Measurements from ENCODE around the gene ENTR1. TPM values are rescaled to one million over a fixed set of nuclear protein-coding genes. Genes with fewer than 3 reads are reported as not detected.
A peak's percentile ranks its signal among the peaks of the same experiment; 100 is the strongest.

The ENTR1 gene
- total and polyA plus RNA-seq, 2 of the 13 experiments (the other 11 are each of a cell fraction or from before 2014, with no cell fraction given) = 70.1 to 76.4 TPM

- TF ChIP-seq AGO2 (optimal IDR thresholded peaks at IDR 0.05; ENCODE audit: low read depth, low read length) = peak; percentile 80
- TF ChIP-seq NR2F1 (CRISPR knock-in tag; IDR thresholded peaks at IDR 0.05) = no peak
- no peak for TF ChIP-seq FOXO1 (CRISPR knock-in tag; IDR thresholded peaks at IDR 0.05)
- 0 out of 2 replicates have a peak, but pooled peaks have one; percentile 59 for TF ChIP-seq ZNF557 (CRISPR knock-in tag; IDR thresholded peaks at IDR 0.05)
- TF ChIP-seq ZNF556 (CRISPR knock-in tag; IDR thresholded peaks at IDR 0.05; ENCODE audit: borderline replicate concordance) = 0 out of 2 replicates have a peak, but pooled peaks have one; percentile 3
- TF ChIP-seq EZH2 (conservative IDR thresholded peaks at IDR 0.05; ENCODE audit: low read depth, low read length) = no peak
- TF ChIP-seq GPN1 (CRISPR knock-in tag; IDR thresholded peaks at IDR 0.05; ENCODE audit: borderline replicate concordance) = 0 out of 2 replicates have a peak, but pooled peaks have one; percentile 26
- TF ChIP-seq THYN1 (CRISPR knock-in tag; IDR thresholded peaks at IDR 0.05; ENCODE audit: borderline replicate concordance, low read depth) = no peak
- TF ChIP-seq, protein P1, sequence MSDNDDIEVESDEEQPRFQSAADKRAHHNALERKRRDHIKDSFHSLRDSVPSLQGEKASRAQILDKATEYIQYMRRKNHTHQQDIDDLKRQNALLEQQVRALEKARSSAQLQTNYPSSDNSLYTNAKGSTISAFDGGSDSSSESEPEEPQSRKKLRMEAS (IDR thresholded peaks at IDR 0.05) = peak; percentile 94
- TF ChIP-seq ZNF549 (CRISPR knock-in tag; IDR thresholded peaks at IDR 0.05) = no peak
- TF ChIP-seq ZNF3 (CRISPR knock-in tag; IDR thresholded peaks at IDR 0.05) = no peak
- TF ChIP-seq REL (CRISPR knock-in tag; conservative IDR thresholded peaks at IDR 0.05) = no peak
- peak; percentile 68; the same call in 1 of the 2 replicates for TF ChIP-seq ZSCAN12 (CRISPR knock-in tag; IDR thresholded peaks at IDR 0.05)
- TF ChIP-seq DPF2 (CRISPR knock-in tag; IDR thresholded peaks at IDR 0.05; ENCODE audit: borderline replicate concordance, low read depth) = no peak
- no peak for TF ChIP-seq HMG20A (CRISPR knock-in tag; IDR thresholded peaks at IDR 0.05; ENCODE audit: borderline replicate concordance)
- no peak for TF ChIP-seq STAT5B (CRISPR knock-in tag; IDR thresholded peaks at IDR 0.05)
- TF ChIP-seq, protein P2, sequence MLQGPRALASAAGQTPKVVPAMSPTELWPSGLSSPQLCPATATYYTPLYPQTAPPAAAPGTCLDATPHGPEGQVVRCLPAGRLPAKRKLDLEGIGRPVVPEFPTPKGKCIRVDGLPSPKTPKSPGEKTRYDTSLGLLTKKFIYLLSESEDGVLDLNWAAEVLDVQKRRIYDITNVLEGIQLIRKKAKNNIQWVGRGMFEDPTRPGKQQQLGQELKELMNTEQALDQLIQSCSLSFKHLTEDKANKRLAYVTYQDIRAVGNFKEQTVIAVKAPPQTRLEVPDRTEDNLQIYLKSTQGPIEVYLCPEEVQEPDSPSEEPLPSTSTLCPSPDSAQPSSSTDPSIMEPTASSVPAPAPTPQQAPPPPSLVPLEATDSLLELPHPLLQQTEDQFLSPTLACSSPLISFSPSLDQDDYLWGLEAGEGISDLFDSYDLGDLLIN (CRISPR knock-in tag; IDR thresholded peaks at IDR 0.05; ENCODE audit: borderline replicate concordance) = peak; percentile 53; the same call in 1 of the 2 replicates
- TF ChIP-seq TMF1 (CRISPR knock-in tag; IDR thresholded peaks at IDR 0.05; ENCODE audit: low read depth) = no peak
- TF ChIP-seq AHR (CRISPR knock-in tag; IDR thresholded peaks at IDR 0.05) = no peak
- no peak for TF ChIP-seq ZBTB39 (CRISPR knock-in tag; IDR thresholded peaks at IDR 0.05)
- TF ChIP-seq ZSCAN20 (CRISPR knock-in tag; IDR thresholded peaks at IDR 0.05; ENCODE audit: borderline replicate concordance) = peak; percentile 64; the same call in 1 of the 2 replicates
- TF ChIP-seq ZNF543 (CRISPR knock-in tag; IDR thresholded peaks at IDR 0.05) = peak; percentile 59; the same call in 1 of the 2 replicates
- no peak for TF ChIP-seq MIER2 (CRISPR knock-in tag; IDR thresholded peaks at IDR 0.05)
- TF ChIP-seq POLR2A (IDR thresholded peaks at IDR 0.05; ENCODE audit: insufficient read depth in 1 of 2, low read depth in 2 of 2, low read length in 2 of 2) = 0 out of 4 replicates have a peak, but pooled peaks of 1 of the 2 experiments have one; percentile 25
- TF ChIP-seq, protein P3, sequence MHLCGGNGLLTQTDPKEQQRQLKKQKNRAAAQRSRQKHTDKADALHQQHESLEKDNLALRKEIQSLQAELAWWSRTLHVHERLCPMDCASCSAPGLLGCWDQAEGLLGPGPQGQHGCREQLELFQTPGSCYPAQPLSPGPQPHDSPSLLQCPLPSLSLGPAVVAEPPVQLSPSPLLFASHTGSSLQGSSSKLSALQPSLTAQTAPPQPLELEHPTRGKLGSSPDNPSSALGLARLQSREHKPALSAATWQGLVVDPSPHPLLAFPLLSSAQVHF (CRISPR knock-in tag; IDR thresholded peaks at IDR 0.05) = peak; percentile 60
- TF ChIP-seq PCBP1 (IDR thresholded peaks at IDR 0.05; ENCODE audit: borderline replicate concordance, low read depth, low read length) = no peak
These were observed 608 bp downstream of the ENTR1 start (continued) for GRCh38 chr9:136409557-136410455.

Data from HepG2 (cell line).